Endodermal cell (in vitro differentiated cells): Measurements from ENCODE around the gene PLA2G4D. TPM values are rescaled to one million over a fixed set of nuclear protein-coding genes. Genes with fewer than 3 reads are reported as not detected.

ENCODE experiments used
- DNase-seq: peaks from one replicate; pipeline ENCODE4 v3.0.0-alpha.2; 2017
- H3K27ac ChIP-seq: 2 replicates; pipeline ENCODE4 v1.5.1; 2013; ENCODE audit warnings: mild to moderate bottlenecking, low read depth, low read length, moderate library complexity
- H3K27me3 ChIP-seq: 2 replicates; pipeline ENCODE4 v1.6.1; 2013; ENCODE audit warnings: mild to moderate bottlenecking, low read length, moderate library complexity; ENCODE audit not compliant: insufficient read depth, control insufficient read depth, poor library complexity, severe bottlenecking
- H3K36me3 ChIP-seq: 2 replicates; pipeline ENCODE4 v1.7.0; 2013; ENCODE audit warnings: mild to moderate bottlenecking, low read length, moderate library complexity; ENCODE audit not compliant: control insufficient read depth, insufficient read depth
- H3K4me1 ChIP-seq: one replicate; pipeline ENCODE4 v1.7.0; 2013; ENCODE audit warnings: low read length; ENCODE audit not compliant: control insufficient read depth, insufficient read depth
- H3K4me3 ChIP-seq: 2 replicates; pipeline ENCODE4 v1.5.1; 2013; ENCODE audit warnings: mild to moderate bottlenecking, low read length, moderate library complexity
- H3K9ac ChIP-seq: 2 replicates; pipeline ENCODE4 v1.6.1; 2013; ENCODE audit warnings: mild to moderate bottlenecking, low read length, moderate library complexity; ENCODE audit not compliant: poor library complexity, severe bottlenecking; ENCODE audit errors: extremely low read depth
- H3K9me3 ChIP-seq: 2 replicates; pipeline ENCODE4 v1.6.1; 2013; ENCODE audit warnings: mild to moderate bottlenecking, low read length, moderate library complexity; ENCODE audit not compliant: control insufficient read depth
- H3K27ac Mint-ChIP-seq: 2 replicates; pipeline ENCODE4 v1.8.0; 2020; ENCODE audit warnings: mixed read lengths
- H3K27me3 Mint-ChIP-seq: 2 replicates; pipeline ENCODE4 v1.8.0; 2021; ENCODE audit warnings: mild to moderate bottlenecking, mixed read lengths; ENCODE audit not compliant: insufficient read depth
- H3K36me3 Mint-ChIP-seq: 2 replicates; pipeline ENCODE4 v1.8.0; 2020; ENCODE audit warnings: low read depth, mixed read lengths
- H3K4me1 Mint-ChIP-seq: 2 replicates; pipeline ENCODE4 v1.8.0; 2020; ENCODE audit warnings: mixed read lengths
- H3K4me3 Mint-ChIP-seq: 2 replicates; pipeline ENCODE4 v1.8.0; 2020; ENCODE audit warnings: mild to moderate bottlenecking, moderate library complexity, mixed read lengths
- H3K9me3 Mint-ChIP-seq: 2 replicates; pipeline ENCODE4 v1.8.0; 2020; ENCODE audit warnings: mild to moderate bottlenecking, mixed read lengths
- WGBS, 2 experiments: methylation state at CpG; one replicate each; pipeline versions ENCODE4 v1.1.5 to v1.1.7; 2013; ENCODE audit warnings: missing lambda C conversion rate in 2 of 2, mixed read lengths in 1 of 2; ENCODE audit not compliant: insufficient coverage in 1 of 2, insufficient read length in 1 of 2; 5-methylcytosine and 5-hydroxymethylcytosine counted together
- total RNA-seq, 2 donors: library from RNA; stranded (reverse); fragmentation: NEBNext Ultra II Directional in 1 of 2; extraction: Animal tissue kit (Norgen Biotek cat#: 25700) in 1 of 2; gene quantifications; 2 replicates in 1 of 2; 3 replicates in 1 of 2; pipeline ENCODE4 v1.2.1, GENCODE V29; 2021
- TF ChIP-seq, protein P1 (sequence below): fragments of 200-600 bp; sonication (generic); conservative IDR thresholded peaks from 2 replicates; pipeline ENCODE4 v1.5.0; 2021; ENCODE audit warnings: antibody characterized with exemption, mild to moderate bottlenecking

The PLA2G4D gene
- total RNA-seq, 2 donors from 2014 or later, result not detected

DNA sequence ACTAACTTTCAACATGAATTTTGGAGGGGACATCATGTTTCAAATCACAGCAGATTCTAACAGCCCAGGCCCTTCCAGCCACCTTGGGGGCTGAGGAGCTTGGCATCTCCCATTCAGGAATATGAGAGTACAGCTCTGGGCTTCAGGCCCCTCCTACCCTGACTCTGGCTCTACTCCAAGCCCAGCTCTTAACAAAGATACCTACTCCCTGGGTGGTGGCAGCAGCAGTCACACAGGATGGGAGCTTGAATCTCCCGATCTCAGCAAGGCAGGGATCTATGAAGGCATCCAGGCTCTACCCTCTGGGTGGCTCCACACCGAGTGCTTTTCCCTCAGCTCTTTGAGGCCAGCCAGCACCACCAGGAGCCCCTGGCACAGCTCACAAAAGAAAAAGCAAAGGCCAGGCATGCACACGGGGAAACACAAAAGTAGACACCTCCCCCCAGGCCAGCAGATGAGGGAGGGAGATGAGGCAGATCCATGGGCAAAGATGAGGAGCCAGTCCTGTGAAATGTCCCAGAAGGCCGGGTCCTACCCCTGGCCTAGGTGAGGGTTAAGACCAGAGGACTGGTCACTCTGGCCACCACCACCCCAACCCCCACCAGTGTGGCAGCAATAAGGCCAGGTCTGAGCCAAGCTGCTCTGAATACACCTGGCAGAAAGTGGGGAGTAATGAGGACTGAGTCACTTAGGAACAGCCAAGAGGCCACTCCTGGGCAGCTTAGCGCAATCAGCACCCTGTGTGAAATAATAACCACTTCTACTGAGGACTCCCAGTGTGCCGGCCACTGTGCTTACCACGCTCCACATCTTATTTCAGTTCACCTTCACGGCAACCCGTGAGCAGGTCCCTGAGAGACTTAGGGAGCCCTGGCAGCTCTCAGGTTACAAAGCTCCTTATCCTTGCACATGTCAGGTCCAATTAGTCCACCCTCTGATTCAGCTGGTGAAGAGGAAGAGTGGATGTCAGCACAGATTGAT is 37.8 kb upstream of the PLA2G4D start:
- peak; percentile 53 for DNase-seq
- H3K4me1 ChIP-seq, result no peaks in the 10 kb centered on the region
- no peaks in the 10 kb centered on the region for H3K27me3 Mint-ChIP-seq
- 83 to 91% methylated on average over 5 to 9 of the region's 9 CpGs for WGBS, 2 experiments
- no peaks in the 10 kb centered on the region for H3K36me3 Mint-ChIP-seq
- TF ChIP-seq, protein P1, sequence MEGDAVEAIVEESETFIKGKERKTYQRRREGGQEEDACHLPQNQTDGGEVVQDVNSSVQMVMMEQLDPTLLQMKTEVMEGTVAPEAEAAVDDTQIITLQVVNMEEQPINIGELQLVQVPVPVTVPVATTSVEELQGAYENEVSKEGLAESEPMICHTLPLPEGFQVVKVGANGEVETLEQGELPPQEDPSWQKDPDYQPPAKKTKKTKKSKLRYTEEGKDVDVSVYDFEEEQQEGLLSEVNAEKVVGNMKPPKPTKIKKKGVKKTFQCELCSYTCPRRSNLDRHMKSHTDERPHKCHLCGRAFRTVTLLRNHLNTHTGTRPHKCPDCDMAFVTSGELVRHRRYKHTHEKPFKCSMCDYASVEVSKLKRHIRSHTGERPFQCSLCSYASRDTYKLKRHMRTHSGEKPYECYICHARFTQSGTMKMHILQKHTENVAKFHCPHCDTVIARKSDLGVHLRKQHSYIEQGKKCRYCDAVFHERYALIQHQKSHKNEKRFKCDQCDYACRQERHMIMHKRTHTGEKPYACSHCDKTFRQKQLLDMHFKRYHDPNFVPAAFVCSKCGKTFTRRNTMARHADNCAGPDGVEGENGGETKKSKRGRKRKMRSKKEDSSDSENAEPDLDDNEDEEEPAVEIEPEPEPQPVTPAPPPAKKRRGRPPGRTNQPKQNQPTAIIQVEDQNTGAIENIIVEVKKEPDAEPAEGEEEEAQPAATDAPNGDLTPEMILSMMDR, result no peak
- H3K4me1 Mint-ChIP-seq, result no peaks in the 10 kb centered on the region
- H3K4me3 Mint-ChIP-seq, result no peak overlapping the region
- H3K9ac ChIP-seq, result no peak overlapping the region
- H3K36me3 ChIP-seq, result no peaks in the 10 kb centered on the region
- no peaks in the 10 kb centered on the region for H3K9me3 Mint-ChIP-seq
- no peaks in the 10 kb centered on the region for H3K9me3 ChIP-seq
- H3K27me3 ChIP-seq, result no peaks in the 10 kb centered on the region
- H3K27ac ChIP-seq, result no peak overlapping the region
- H3K4me3 ChIP-seq, result no peak overlapping the region
- no peak overlapping the region for H3K27ac Mint-ChIP-seq

DNA sequence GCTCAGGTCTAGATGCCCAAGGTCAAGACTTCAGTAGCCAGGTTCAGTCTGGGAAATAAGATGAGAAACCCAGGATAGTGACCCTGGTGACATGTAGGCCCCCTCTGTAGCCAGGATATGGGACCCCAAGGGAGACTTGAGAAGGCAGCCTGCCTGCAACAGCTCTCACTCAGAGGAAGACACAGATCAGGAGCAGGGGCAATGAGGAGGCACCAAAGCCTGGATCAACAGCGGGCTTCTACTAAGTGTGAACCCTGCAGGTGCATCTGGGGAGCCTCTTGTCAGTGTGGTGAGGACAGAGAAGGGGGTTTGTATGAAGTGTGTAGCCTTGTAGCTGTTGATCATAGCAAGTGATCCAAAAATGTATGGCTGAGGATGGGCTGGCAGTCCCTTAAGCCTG is 36.6 kb upstream of the PLA2G4D start:
- Histone ChIP-seq H3K27me3 (no peaks in the 10 kb centered on the region), H3K9me3 (no peaks in the 10 kb centered on the region), H3K4me1 (no peaks in the 10 kb centered on the region), H3K9ac (no peak overlapping the region), H3K27ac (no peak overlapping the region), H3K36me3 (no peaks in the 10 kb centered on the region), H3K4me3 (no peak overlapping the region)
- DNase-seq, result no peak
- Mint-ChIP-seq H3K27me3 (no peaks in the 10 kb centered on the region), H3K4me3 (no peak overlapping the region), H3K27ac (no peak overlapping the region), H3K9me3 (no peaks in the 10 kb centered on the region), H3K4me1 (no peaks in the 10 kb centered on the region), H3K36me3 (no peaks in the 10 kb centered on the region)
- 97 to 100% methylated on average over 1 of the region's 1 CpG for WGBS, 2 experiments
- TF ChIP-seq, protein P1, result no peak

GRCh38 chr15:42130246-42130986 is 36.1 kb upstream of the PLA2G4D start:
- no peaks in the 10 kb centered on the region for H3K9me3 ChIP-seq
- no peaks in the 10 kb centered on the region for H3K27me3 ChIP-seq
- Mint-ChIP-seq H3K27ac (no peak overlapping the region), H3K4me1 (no peaks in the 10 kb centered on the region), H3K9me3 (no peaks in the 10 kb centered on the region), H3K27me3 (no peaks in the 10 kb centered on the region), H3K36me3 (no peaks in the 10 kb centered on the region), H3K4me3 (no peak overlapping the region)
- H3K4me3 ChIP-seq, result no peak overlapping the region
- TF ChIP-seq, protein P1, result no peak
- H3K9ac ChIP-seq, result no peak overlapping the region
- no peak overlapping the region for H3K27ac ChIP-seq
- H3K36me3 ChIP-seq, result no peaks in the 10 kb centered on the region
- no peak for DNase-seq
- H3K4me1 ChIP-seq, result no peaks in the 10 kb centered on the region
- WGBS, 2 experiments, result 77 to 82% methylated on average over 6 to 8 of the region's 8 CpGs
